DMS153 treated with DMSO at 0.1 percent for 48 hours (cell line): ENCODE results near the gene RNU6-9.

Experiments
- DNase-seq: peaks from one replicate; lab custom pipeline; 2025; ENCODE audit not compliant: unreplicated experiment; lab: John Stamatoyannopoulos, UW

RNU6-9 gene

GRCh38 chr19:897442-898039 is 4.3 kb downstream of the RNU6-9 start:
- DNase-seq, result no peak

- no peak for DNase-seq
These were observed 5.4 kb downstream of the RNU6-9 start for GRCh38 chr19:898663-899062.

DNA sequence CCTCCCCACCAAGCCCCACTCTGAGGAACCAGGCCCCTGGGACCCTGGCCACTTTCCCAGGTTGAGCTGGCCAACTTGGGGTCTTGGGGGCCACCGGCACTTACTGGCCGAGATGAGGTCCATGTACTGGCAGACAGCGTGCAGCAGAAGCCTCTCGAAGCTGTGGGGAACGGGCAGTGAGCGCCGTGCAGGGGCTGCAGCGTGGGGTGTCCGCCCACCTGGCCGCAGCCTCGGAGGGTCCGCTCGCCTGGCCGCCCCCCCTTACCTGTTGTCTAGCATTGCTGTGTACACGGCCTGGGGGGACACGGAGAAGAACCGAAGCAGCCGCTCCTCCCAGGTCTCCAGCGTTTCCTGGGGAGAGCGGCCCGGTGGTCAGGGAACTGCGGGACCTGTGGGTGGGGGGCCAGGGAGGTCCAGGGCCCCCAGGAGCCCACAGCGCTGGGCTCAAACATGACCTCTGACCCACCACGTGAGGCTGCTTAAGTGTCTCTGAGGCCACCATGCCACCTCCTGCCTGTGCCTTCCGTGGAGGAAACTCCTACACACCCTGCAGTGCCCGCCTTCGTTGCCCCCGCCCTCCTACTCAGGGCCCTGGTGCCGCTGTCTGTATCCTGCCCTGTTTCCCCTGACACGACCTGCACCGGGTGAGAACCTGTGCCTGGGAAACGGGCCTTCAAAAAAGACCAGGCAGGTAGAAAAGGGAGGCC is 6.2 kb downstream of the RNU6-9 start:
- no peak for DNase-seq

DNA sequence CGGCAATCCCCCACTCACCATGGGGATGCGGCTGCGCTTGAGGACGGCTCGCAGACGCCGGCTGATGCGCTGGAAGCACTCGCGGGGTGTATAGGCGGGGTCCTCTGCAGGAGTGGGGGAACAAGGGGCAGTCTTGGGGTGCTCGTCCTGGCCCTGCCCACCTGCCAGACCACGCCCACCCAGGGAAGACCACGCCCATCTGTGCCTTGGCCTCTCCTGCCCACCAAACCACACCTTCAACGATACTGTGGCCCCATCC is 6.7 kb downstream of the RNU6-9 start:
- DNase-seq, result no peak

DNA sequence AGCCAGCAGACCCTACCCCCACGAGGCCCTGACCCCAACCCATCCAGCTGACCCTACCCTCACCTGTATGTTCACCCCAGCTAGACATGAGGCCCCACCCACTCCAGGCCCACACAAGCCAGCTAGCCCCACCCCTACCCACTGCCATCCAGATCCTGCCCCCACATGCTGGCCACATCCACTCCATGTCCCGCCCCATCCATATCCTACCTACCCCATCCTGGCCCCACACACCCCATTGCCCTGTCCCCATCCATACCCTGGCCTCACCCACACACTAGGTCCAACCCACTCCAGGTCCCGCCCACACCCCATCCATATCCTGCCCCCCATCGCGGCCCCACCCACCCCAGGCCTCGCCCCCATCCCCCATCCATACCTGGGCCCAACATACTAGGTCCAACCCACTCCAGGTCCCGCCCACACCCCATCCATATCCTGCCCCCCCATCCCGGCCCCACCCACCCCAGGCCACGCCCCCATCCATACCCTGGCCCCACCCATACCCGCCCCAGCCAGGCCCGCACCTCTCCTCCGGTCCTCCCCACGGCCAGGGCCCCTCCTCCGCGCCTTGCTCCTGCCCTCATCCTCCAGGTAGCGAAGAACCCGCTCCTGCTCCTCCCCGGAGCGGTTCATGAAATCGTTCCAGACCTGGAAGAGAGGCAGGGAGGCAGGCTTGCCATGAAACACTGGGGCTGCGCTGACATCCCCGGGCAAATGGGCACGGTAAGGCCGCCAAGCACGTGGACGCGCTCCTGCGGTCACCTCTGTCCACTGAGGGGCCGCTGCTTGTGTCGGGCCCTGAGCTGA is 7.2 kb downstream of the RNU6-9 start:
- DNase-seq, result no peak

- no peak for DNase-seq
These were observed 8.2 kb downstream of the RNU6-9 start for GRCh38 chr19:901216-902092.

DNA sequence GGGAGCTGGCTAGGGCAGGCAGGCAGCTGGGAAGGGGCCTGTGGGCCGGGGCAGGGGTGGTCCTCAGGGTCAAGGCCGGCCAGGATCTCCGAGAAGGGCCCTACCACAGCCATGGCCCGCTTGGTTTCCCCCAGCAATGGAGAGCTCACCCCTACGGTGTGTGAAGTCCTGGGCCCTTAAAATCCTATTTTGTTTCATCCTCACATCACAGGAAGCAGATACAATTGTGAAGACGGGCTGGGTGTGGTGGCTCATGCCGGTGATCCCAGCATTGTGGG is 8.7 kb downstream of the RNU6-9 start:
- DNase-seq, result no peak

DNA sequence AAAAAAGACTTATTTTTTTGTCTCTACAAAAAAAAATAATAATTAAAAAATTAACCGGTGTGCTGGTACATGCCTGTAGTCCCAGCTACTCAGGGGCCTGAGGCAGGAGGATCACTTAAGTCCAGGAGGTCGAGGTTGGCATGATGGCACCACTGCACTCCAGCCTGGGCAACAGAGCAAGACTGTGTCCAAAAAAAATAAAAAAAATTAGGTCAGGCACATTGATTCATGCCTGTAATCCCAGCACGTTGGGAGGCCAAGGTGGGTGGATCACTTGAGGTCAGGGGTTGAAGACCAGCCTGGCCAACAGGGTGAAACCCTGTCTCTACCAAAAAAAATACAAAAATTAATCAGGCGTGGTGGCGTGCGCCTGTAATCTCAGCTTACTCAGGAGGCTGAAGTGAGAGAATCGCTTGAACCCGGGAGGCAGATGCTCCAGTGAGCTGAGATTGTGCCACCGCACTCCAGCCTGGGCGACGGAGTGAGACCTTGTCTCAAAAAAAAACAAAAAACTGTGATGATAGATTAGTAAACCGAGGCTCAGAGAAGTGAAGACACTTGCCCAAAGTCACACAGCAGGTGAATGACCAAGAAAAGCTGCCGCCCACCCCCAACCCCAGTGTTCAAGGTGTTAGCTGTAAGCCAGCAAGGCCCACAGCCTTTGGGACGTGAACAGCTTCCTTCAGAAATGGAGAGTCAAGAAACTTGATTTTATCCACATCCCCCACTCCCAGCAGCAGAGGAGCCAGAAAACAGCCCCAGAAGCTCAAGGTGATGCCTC is 9.4 kb downstream of the RNU6-9 start:
- DNase-seq, result no peak

- no peak for DNase-seq
These were observed 10.0 kb downstream of the RNU6-9 start for GRCh38 chr19:903266-903797.

DNA sequence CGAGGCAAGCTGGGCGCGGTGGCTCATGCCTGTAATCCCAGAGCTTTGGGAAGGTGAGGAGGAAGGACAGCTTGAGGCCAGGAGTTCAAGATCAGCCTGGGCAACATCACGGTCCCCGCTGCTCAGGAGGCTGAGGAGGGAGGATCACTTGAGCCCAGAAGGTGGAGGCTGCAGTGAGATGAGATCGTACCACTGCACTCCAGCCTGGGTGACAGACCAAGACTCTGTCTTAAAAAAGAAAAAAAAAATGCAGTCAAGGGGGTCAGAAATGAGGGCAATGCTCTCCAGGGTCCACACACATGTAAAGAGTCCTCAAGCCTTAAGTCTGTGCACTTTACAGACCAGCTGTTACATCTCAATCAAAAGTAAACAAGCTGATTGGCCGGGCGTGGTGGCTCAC is 11.3 kb downstream of the RNU6-9 start:
- DNase-seq, result no peak

DNA sequence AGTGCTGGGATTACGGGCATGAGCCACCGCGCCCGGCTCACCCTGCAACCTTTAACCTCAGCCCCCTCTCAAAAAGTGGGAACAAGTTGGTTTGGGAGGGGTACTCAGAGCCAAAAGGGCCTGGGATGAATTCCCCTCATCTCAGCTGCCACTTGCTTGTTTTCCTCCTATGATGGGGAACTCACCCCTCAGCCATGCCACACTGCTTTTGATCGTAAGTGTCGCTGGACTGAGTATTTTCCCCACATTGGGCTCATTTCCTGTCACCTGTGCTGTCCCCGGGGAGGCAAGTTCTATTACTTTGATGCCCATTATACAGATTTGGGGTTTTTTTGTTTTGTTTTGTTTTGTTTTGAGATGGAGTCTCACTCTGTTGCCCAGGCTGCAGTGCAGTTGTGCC is 13.2 kb downstream of the RNU6-9 start:
- no peak for DNase-seq

GRCh38 chr19:907183-907853 is 14.0 kb downstream of the RNU6-9 start:
- DNase-seq, result no peak

GRCh38 chr19:911197-912033 is 18.1 kb downstream of the RNU6-9 start:
- DNase-seq, result no peak

DNA sequence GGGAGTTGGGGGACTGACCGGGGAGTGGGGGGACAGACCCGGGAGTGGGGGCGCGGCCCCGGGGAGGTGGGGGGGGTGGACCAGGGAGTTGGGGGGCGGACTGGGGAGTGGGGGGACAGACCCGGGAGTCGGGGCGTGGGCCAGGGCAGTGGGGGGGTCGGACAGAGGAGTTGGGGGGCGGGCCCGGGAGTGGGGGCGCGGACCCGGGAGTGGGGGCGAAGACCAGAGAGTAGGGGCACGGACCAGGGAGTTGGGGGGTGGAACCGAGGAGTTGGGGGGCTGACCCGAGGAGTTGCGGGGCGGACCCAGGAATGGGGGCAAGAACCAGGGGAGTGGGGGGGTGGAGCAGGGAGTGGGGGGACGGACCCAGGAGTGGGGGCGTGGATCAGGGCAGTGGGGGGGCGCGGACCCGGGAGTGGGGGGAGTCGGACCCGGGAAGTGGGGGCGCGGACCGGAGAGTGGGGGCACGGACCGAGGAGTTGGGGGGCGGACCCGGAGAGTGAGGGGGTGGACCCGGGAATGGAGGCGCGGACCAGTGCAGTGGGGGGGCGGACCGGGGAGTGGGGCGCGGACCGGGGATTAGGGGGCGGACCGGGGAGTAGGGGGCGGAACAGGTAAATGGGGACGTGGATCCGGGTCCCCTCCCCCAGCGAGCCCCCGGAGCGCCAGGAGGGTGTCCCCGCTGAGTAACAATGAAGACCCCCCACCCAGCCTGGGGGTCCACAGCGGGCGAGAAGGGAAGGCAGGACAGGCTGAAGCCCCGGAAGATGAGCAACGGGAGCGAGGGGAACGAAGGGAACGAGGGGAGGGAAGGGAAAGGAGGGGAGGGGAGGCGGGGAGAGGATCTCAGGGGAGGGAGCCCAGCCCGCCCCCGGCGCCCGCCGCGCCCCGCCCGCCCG is 19.1 kb downstream of the RNU6-9 start:
- no peak for DNase-seq

DNA sequence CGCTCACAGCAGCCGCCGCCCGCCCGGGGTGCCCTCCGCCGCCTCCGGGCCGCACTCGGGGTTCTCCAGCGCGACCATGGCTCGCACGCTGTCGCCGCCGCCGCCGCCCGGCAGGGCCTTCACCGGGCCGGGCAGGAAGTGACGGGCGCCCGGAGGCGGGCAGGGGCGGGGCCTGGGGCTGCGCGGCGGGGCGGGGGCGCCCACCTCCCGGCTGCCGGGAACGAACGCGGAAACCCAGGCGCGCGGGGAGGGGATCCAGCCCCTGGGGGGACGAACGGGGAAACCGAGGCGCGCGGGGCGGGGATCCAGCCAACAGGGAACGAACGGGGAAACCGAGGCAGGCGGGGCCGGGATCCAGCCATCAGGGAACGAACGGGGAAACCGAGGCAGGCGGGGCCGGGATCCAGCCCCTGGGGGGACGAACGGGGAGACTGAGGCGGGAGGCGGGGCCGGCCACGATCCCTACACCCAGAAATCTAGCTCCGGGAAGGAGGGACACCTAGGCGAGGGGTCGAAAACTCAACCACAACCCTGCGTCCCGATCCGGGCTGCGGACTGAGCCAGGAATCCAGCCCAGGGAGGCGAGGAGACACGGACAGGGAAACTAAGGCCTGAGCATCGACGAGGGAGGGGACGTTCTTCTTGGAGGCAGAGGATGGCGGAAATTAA is 19.9 kb downstream of the RNU6-9 start, which contains the start of gene R3HDM4:
Gene R3HDM4 (minus strand): TSS at position 140 of the 669 bp plus-strand sequence. CDS start 62 bp downstream, at position 78.
- no peak for DNase-seq

DNA sequence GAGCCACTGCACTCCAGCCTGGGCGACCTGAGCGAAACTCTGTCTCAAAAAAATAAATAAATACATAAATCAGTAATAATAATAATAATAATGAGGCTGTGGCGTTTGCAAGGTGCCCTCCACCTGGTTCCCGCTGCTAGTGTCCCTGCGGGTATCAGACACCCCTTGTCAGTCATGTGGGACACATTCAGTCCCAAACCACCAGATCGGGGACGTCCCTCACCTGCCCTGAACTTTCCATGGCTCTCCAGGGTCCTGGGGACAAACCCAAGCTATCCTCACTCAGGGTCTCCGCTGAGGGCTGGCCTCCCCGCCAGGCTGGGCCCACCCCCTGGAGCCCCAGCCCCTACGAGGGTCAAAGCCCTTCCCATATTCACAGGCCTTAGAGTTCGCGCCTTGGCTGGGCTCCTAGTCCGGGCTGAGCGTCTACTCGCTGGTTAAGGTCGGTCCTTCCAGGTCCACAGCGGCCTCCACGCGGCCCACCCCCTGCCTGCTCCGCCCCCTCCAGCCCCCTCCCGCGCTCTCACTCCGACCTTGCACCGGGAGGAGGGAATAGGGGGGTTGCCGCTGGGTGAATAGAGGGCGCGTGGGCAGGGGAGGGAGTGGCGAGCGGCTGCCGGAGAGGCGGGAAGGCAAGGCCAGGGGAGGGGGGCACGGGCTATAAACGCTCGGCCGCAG is 23.5 kb downstream of the RNU6-9 start:
- no peak for DNase-seq
